ENCODE data around the gene CRIP3. TPM values are rescaled to one million over a fixed set of nuclear protein-coding genes. Genes with fewer than 3 reads are reported as not detected.

Gene CRIP3
- total and polyA plus RNA-seq, 2 of the 13 experiments (the other 11 are each of a cell fraction or from before 2014, with no cell fraction given): 6.3 to 9.3 TPM

DNA sequence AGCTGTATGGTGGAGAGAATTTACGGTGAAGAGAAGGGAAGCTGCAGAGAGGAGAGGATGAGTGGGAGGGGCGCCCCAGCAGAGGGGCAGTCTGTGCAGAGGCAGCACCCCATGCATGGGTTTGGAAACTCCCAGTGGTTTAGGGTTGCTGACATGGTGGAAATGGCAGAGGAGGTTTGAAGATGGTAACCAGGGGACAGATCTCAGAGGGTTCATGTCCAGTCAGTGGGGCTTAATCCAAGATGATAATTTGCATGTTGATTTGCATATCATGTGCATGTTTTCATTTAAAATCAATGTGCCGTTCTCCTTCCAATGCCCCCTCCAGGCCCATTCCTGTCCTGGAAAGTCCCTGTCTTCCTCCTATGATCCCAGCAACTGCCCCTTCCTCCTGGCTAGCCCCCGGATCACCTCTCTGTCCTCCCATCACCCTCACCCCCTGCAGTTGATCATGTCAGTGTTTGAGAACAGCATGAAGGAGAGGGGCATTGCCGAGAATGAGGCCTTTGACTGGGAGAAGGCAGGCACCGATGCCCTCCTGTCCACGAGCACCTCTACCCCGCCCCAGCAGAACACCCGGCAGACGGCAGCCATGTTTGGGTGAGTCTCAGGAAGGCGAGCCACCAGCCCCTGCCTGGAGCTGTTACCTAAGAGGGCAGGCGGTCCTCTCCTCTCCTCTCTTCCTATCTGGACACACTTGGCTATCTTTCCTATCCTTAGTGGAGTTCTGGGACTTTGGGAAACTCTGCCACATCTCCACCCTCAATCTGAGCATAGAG is 51.1 kb downstream of the CRIP3 start (continued):
- TF ChIP-seq, protein P1, sequence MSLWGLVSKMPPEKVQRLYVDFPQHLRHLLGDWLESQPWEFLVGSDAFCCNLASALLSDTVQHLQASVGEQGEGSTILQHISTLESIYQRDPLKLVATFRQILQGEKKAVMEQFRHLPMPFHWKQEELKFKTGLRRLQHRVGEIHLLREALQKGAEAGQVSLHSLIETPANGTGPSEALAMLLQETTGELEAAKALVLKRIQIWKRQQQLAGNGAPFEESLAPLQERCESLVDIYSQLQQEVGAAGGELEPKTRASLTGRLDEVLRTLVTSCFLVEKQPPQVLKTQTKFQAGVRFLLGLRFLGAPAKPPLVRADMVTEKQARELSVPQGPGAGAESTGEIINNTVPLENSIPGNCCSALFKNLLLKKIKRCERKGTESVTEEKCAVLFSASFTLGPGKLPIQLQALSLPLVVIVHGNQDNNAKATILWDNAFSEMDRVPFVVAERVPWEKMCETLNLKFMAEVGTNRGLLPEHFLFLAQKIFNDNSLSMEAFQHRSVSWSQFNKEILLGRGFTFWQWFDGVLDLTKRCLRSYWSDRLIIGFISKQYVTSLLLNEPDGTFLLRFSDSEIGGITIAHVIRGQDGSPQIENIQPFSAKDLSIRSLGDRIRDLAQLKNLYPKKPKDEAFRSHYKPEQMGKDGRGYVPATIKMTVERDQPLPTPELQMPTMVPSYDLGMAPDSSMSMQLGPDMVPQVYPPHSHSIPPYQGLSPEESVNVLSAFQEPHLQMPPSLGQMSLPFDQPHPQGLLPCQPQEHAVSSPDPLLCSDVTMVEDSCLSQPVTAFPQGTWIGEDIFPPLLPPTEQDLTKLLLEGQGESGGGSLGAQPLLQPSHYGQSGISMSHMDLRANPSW (CRISPR knock-in tag; IDR thresholded peaks at IDR 0.05; ENCODE audit: borderline replicate concordance): no peak
- no peak for TF ChIP-seq LCORL (IDR thresholded peaks at IDR 0.05)
- TF ChIP-seq LCORL (CRISPR knock-in tag; IDR thresholded peaks at IDR 0.05): no peak
- no peak for TF ChIP-seq PHF8 (CRISPR knock-in tag; IDR thresholded peaks at IDR 0.05)
- TF ChIP-seq ZMYM4 (CRISPR knock-in tag; IDR thresholded peaks at IDR 0.05): no peak
- TF ChIP-seq RNF2 (conservative IDR thresholded peaks at IDR 0.05; ENCODE audit: low read depth): no peak
- TF ChIP-seq, protein P2, sequence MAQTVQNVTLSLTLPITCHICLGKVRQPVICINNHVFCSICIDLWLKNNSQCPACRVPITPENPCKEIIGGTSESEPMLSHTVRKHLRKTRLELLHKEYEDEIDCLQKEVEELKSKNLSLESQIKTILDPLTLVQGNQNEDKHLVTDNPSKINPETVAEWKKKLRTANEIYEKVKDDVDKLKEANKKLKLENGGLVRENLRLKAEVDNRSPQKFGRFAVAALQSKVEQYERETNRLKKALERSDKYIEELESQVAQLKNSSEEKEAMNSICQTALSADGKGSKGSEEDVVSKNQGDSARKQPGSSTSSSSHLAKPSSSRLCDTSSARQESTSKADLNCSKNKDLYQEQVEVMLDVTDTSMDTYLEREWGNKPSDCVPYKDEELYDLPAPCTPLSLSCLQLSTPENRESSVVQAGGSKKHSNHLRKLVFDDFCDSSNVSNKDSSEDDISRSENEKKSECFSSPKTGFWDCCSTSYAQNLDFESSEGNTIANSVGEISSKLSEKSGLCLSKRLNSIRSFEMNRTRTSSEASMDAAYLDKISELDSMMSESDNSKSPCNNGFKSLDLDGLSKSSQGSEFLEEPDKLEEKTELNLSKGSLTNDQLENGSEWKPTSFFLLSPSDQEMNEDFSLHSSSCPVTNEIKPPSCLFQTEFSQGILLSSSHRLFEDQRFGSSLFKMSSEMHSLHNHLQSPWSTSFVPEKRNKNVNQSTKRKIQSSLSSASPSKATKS (CRISPR knock-in tag; IDR thresholded peaks at IDR 0.05): no peak
- TF ChIP-seq JUND (CRISPR knock-in tag; IDR thresholded peaks at IDR 0.05): no peak
- TF ChIP-seq, protein P3, sequence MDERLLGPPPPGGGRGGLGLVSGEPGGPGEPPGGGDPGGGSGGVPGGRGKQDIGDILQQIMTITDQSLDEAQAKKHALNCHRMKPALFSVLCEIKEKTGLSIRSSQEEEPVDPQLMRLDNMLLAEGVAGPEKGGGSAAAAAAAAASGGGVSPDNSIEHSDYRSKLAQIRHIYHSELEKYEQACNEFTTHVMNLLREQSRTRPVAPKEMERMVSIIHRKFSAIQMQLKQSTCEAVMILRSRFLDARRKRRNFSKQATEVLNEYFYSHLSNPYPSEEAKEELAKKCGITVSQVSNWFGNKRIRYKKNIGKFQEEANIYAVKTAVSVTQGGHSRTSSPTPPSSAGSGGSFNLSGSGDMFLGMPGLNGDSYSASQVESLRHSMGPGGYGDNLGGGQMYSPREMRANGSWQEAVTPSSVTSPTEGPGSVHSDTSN (CRISPR knock-in tag; IDR thresholded peaks at IDR 0.05): no peak
- TF ChIP-seq ZNF350 (CRISPR knock-in tag; IDR thresholded peaks at IDR 0.05; ENCODE audit: borderline replicate concordance, low read depth): no peak
- TF ChIP-seq ARNT2 (CRISPR knock-in tag; IDR thresholded peaks at IDR 0.05; ENCODE audit: low read depth): no peak
- TF ChIP-seq, protein P4, sequence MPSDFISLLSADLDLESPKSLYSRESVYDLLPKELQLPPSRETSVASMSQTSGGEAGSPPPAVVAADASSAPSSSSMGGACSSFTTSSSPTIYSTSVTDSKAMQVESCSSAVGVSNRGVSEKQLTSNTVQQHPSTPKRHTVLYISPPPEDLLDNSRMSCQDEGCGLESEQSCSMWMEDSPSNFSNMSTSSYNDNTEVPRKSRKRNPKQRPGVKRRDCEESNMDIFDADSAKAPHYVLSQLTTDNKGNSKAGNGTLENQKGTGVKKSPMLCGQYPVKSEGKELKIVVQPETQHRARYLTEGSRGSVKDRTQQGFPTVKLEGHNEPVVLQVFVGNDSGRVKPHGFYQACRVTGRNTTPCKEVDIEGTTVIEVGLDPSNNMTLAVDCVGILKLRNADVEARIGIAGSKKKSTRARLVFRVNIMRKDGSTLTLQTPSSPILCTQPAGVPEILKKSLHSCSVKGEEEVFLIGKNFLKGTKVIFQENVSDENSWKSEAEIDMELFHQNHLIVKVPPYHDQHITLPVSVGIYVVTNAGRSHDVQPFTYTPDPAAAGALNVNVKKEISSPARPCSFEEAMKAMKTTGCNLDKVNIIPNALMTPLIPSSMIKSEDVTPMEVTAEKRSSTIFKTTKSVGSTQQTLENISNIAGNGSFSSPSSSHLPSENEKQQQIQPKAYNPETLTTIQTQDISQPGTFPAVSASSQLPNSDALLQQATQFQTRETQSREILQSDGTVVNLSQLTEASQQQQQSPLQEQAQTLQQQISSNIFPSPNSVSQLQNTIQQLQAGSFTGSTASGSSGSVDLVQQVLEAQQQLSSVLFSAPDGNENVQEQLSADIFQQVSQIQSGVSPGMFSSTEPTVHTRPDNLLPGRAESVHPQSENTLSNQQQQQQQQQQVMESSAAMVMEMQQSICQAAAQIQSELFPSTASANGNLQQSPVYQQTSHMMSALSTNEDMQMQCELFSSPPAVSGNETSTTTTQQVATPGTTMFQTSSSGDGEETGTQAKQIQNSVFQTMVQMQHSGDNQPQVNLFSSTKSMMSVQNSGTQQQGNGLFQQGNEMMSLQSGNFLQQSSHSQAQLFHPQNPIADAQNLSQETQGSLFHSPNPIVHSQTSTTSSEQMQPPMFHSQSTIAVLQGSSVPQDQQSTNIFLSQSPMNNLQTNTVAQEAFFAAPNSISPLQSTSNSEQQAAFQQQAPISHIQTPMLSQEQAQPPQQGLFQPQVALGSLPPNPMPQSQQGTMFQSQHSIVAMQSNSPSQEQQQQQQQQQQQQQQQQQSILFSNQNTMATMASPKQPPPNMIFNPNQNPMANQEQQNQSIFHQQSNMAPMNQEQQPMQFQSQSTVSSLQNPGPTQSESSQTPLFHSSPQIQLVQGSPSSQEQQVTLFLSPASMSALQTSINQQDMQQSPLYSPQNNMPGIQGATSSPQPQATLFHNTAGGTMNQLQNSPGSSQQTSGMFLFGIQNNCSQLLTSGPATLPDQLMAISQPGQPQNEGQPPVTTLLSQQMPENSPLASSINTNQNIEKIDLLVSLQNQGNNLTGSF (CRISPR knock-in tag; IDR thresholded peaks at IDR 0.05): no peak
- TF ChIP-seq ARID2 (CRISPR knock-in tag; IDR thresholded peaks at IDR 0.05; ENCODE audit: borderline replicate concordance): no peak
- TF ChIP-seq, protein P5, sequence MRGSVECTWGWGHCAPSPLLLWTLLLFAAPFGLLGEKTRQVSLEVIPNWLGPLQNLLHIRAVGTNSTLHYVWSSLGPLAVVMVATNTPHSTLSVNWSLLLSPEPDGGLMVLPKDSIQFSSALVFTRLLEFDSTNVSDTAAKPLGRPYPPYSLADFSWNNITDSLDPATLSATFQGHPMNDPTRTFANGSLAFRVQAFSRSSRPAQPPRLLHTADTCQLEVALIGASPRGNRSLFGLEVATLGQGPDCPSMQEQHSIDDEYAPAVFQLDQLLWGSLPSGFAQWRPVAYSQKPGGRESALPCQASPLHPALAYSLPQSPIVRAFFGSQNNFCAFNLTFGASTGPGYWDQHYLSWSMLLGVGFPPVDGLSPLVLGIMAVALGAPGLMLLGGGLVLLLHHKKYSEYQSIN (CRISPR knock-in tag; IDR thresholded peaks at IDR 0.05; ENCODE audit: borderline replicate concordance): no peak
- TF ChIP-seq PRPF4 (IDR thresholded peaks at IDR 0.05; ENCODE audit: low read depth, low read length, poor library complexity, severe bottlenecking): no peak
- no peak for TF ChIP-seq ZNF317 (CRISPR knock-in tag; IDR thresholded peaks at IDR 0.05)
- TF ChIP-seq TBX3 (IDR thresholded peaks at IDR 0.05; ENCODE audit: borderline replicate concordance): no peak
